Measurements from ENCODE around the gene WDR20.
"Not testable (repeated sequence)": the region's sequence is repeated elsewhere in the genome, so short reads cannot be mapped to it uniquely, and the experiment has no call there.

WDR20 gene

DNA sequence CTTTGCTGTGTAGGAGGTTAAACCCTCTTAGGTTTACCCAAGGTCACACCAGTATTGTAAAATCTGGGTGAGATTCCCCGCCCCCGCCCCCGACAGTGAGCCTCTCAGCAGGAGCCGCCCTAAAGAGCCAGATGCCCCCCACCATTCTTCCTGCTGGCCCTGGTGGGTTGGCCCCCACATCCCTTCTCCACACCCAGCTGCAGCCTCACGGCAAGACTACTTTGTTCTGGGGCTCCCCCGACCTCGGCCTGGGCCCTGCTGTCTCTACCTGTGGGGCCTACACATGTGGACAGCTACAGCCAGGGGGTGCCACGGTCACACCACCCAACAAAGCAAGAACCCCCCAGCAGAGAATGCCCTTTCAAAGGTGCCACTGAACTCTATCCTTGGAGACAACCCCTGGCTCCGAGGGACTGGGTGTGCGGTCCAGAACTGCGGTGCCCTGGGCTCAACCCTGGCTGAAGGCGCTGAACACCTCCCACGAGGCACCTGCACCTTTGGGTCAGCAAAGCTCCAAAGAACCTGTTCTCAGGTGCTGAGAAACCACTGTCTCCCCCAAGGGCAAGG is 82.4 kb downstream of the WDR20 start:
- no peak for DNase-seq

GRCh38 chr14:102222751-102223150 is 83.1 kb downstream of the WDR20 start:
- DNase-seq, result no peak

DNA sequence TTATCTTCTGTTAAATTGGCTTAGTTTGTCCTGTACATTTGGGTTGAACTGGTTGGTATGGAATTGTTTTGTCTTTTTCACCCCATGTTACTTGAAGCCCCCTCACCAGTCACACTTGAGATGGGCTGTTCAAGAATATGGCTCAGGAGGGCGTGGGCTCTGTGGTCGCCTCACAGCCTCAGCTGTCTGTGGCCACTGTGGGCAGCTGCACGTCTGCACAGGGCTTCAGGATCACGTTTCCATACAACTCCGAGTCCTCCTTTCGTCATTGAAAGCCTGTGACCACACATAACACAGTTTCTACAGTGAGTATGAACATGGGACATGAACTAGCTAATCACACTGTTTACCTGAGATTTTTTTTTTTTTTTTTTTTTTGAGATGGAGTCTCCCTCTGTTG is 84.0 kb downstream of the WDR20 start:
- no peak for DNase-seq

DNA sequence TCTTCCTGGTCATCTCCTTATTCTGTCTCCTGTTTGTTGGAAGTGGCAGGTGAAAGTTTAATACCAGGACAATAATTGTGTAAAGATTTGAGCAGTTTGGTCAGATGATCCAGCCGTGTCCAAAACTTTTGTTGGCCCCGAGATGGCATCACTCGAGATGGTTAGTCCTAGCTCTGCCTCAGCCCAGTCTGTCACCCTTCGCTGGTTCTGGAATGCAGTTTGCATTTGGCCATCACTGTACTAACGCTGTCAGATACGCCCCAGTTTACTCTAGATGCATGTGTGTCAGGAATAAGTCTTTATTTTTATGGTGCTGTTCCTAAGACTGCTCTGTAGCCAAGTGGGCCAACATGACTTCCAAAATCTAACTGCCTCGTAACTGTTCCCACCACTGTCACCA is 85.7 kb downstream of the WDR20 start:
- DNase-seq, result no peak

GRCh38 chr14:102225936-102226335 is 86.2 kb downstream of the WDR20 start:
- DNase-seq, result no peak

DNA sequence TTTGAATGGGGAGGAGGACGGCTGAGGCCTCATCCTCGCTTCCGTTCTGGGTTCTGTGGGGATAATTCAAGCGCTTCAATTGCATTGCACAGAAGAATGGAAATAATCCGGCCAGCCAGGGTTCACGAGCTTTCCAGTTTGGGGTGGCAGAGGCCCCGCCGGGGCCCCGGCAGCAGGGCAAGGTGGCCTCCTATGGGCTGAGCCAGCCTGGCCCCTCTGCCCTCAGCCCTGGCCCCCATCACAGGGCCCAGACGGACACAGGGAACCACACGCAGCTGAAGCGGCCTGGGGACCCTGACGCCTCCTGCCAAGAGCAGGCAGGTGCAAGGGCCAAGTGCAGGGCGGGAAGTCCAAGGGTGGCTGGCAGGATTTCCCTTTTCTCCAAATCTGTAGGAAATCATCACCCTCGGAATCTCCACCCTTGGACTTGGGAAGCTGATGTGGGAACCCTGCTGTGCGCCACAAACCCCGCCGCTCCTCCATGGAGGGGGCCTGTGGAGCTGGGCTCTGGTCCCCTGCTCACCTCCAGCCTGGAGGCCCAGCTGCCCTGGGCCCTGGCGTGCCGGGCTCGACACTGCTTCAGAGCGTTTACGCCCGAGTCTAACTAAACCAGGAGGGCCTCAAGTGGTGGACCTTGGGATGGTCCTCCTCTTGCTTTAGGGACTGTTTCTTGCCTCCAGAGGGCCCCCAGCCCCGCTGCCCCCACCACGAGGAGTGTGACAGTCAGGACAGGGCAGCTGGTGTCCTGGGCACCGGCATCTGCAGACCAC is 86.8 kb downstream of the WDR20 start:
- DNase-seq, result no peak

DNA sequence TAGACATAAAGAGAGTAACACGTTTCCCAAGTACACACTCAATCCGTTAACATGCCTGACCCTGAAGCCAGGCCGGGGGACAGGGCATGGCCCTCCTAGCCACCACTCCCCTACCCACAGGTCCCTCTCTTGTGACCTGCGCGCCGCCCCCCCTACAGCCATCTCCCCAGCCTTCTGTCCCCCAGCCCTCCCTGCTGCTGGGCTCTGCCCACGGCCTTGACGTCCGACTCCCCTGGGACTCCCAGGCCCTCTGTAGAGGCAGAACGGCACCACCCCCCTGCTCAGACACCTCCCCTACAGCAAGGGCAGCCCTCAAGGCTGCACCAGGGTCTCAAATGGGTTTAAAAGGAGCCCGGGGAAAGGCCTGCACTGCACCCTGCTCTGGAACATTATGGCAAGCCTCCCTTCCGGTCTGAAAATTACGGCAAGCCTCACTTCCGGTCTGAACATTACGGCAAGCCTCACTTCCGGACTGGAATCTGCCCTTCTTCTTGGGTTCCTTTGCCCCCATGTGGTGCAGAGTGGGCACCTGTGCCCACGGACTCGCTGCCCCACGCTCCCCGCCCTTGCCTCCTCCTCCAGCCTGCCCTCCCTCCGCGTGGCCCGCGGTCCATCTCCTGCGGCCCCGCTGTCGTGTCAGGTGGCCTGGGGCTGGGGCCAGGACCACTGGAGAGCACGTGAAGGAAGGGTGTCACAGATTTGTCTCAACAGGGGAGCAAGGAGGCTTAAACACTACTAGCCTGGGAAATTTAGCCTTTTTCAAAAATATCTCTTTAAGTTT is 87.7 kb downstream of the WDR20 start:
- no peak for DNase-seq

DNA sequence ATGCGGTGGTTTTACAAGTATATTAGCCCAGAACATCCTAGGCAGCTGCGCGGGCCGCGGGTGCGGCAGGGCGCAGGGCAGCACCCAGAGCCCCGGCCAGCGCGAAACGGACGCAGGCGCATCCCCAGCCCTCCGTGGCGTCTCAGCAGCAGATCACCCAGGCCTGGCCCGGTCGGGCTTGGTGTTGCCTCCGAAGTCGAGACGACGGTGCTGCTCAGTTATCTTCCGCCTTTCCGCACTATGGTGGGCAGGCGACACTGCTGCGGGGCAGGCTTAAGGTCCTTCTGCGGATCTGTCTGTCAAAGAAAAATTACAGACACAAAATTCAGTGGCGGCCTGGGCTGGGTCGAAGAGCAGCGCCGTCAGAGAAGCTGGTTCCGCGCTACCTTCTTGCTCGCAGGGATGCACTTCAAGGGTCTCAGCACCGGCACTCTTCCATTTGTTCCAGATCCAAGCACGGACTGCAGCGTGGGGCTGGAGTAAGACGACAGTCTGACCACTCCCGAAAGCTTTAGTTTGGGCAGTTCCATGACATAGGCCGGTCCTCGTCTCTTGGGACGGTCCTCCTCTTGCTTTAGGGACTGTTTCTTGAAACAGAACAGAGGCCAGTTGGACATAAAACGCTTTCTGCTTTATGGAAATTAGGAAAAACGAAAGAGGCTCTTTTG is 89.5 kb downstream of the WDR20 start:
- no peak for DNase-seq

DNA sequence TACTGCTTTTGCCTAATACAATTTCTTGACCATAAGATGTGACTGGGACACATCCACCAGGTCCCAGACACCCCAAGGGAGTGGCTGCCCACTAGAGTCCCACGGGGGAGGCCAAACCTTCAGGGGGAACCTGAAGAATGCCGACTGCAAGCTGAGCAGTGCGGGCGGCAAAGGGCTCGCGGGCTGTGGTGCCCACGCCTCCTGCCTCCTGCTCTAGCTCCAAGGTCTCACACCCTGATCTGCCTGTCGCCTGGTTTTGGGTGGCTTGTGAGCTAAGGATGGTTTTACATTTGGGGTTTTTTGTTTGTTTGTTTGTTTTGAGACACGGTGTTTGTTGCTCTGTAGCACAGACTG is 90.0 kb downstream of the WDR20 start:
- DNase-seq, result no peak

DNA sequence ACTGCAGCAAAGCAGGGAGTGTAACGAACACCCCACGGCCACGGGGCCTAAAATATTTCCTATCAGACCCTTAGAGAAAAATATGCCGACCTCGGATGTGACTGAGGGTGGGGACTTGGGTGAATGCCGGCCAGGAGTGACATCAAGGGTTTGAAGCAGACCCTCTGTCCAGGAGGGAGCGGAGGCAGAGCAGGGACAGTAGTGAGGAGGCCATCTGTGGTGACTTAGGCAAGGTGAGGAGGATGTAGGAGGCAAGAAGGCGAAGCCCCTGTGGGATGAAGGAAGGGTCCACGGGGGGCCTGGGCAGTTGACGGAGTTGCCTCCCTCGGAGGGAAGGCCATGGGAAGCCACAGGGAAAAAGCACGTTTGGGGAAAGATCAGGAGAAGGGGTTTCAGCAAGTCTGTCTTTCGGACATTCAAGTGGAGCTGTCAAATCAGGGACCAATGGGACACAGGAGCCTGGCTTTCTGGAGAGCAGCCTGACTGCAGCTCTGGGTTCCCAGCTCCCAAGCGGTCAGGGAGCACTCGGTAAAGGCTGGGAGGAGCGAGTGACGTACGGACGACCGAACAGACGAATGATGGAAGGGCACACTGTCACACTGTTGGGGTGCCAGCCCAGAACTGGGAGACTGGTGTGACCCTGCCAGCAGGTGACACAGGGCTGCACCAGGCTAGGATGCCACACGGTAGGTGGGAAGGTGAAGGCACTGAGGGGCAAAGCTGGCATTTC is 90.9 kb downstream of the WDR20 start:
- no peak for DNase-seq

DNA sequence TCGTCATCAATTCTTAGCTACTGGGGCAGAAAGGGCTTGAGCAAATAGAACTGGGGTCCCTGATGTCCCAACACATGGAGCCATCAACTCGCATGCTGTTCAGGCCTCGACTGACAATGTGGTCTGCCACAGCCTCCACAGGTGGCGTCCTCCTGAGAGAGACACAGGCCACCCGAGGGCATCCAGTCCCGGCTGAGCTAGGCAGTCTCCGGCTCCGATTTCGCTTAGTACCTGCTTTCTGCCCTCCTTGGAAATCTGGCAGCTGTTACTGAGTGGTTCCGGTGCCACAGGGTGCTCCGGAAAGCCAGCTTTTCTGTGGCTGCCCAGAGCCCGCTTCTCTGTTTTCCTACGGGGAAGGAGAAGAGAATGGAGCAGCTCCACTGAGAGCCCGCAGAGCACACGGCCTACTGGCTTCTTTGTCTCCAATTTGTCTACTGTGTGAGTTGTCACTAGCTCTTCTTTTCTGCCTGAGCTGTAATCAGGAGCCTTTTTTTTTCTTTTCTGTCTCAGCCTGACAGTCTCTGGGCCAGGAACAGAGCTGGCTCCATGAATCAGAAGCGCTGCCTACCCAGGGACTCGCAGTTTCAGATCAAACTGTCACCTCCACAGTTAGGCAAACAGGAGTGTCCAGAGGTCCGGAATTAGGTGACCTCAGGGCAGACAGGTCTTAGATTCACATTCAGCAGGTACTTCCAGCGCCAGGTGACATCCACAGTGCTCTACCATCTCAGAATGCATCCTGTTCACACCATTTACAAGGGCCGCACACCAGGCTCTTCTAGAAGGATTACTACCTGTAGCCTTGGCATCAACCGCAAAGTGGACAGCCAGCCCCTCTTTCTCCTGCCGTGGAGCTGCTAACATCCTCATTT is 92.0 kb downstream of the WDR20 start:
- DNase-seq, result no peak

DNA sequence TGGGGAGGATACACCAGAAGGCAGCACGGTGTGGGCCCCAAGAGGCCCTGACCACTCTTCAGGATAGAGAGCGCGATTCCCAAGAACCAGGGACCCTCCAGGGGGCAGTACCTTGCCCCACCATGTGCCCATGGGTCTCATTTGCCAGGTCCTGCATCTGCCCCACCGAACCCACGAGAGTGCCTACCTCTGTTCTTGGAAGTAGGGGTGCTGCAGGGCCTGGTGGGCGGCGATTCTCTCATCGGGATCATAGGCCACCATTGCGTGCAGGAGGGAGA is 92.6 kb downstream of the WDR20 start:
- no peak for DNase-seq

DNA sequence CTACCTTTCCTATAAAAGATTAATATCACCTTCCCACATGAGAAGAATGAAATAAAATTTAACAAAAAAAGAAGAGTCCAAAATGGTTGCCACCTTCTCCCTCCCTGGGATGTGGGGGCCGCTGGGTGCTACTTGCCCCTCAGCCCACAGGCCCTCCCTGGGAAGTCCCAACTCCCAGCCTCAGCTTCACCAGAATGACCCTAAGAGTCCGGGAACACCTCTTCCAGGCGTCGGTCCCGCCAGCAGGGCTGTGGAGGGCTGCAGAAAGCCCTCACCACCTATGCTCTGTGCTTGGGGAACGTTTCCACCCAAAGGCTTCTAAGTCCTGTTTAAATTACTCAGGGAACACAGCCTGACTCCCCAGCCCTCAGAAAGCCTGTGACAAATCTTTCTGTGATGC is 93.4 kb downstream of the WDR20 start:
- no peak for DNase-seq

DNA sequence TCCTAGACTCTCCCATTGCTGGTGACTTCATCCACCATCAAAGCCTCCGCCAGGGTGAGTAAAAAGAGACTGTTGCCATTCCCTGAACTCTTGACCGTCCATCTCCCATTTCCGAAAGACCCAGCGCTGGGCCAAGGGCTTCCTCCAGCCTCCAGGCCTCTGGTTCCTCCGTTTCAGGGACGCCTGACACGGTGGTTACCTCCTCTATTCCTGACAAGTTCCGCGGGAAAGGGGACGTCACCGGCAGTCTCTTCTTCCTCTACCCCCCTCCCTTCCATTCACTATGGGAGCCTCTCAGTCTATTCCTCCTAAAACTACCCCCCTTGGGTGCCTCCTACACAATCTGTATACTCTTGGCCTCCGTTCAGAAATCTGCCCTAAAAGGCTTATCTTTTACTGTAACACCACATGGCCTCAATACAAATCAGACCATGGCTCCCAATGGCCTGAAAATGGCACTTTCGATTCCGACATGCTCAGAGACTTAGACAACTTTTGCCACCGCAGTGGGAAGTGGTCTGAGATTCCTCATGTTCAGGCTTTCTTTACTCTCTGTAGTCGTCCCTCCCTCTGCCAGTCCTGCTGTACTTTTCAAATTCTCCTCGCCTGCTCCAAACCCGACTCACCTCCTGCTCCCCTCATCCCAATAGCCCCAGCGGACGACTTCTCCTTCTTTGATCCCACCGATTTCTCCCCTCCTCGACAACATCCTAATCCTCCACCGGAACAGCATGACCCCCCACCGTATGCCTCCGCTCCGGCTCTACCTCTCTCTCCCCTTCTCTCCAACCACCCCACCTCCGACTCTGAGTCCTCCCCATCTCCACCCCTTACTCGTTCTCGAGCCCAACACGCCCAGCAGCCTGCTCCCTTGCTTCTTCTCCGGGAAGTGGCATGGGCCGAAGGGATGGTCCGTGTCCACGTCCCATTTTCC is 94.9 kb downstream of the WDR20 start:
- DNase-seq, result no peak

DNA sequence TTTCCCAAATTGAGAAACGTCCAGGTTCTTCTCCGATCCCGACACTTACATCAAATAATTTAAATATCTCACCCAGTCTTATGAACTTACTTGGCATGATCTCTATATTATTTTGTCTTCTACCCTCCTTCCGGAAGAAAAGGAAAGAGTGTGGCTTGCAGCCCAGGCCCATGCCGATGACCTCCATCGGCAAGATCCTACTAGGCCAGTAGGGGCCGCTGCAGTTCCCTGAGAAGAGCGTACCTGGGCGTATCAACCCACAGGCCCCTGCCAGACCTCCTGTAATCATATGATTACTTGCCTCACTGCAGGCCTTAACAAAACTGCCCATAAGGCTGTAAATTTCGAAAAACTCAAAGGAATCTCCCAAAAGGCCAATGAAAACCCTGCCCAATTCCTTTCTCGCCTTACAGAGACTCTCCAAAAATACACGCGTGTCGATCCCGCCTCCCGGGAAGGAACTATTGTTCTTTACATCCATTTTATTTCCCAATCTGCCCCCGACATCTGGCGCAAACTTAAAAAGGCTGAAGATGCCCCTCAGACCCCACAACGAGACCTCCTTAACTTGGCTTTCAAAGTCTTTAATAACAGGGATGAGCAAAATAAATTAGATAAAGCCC is 95.7 kb downstream of the WDR20 start:
- no peak for DNase-seq

DNA sequence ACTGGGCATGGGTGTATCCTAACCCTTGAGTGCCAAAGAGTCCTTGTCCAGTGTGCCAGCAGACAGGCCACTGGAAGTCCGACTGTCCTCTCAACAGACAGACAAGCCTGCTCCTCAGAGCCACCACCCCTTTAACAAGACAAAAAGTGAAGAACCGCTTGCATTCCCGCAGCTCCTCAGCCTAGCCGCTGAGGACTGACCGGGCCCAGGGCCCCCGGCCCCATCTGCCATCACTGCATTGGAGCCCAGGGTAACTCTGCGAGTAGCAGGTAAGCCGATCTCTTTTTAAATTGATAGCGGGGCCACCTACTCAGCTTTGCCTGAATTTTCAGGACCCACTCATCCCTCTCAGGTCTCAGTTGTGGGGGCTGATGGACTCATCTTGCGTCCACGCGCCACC is 96.3 kb downstream of the WDR20 start:
- no peak for DNase-seq

DNA sequence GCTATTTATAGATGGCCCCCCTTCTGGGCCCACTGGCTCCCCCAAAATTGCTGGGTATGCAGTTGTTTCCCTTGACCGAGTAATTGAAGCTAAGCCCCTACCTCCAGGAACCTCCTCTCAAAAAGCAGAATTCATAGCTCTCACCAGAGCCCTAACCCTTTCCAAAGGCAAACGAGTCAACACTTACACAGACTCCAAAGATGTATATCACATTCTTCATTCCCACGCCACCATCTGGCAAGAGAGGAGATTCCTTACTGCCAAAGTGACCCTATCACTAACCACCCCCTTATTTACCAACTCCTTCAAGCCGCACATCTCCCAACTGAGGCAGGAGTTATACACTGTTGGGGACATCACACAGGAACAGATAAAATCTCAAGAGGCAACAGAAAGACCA is 98.4 kb downstream of the WDR20 start:
- DNase-seq, result no peak

DNA sequence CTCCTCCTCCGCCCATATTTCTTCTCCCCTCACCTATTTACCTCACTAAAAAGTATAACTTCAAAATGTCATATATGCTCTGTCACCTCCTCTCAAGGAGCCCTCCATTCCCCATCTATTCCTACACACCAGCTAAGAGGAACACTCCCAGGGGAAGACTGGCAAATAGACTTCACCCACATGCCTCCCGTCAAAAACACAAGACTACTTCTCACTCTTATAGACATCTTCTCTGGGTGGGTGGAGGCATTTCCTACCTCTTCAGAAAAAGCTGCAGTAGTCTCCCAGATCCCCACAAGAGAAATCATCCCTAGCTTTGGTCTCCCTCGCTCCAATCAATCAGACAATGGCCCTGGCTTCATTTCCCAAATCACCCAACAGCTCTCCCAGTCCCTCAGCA is 99.1 kb downstream of the WDR20 start:
- DNase-seq, result no peak

DNA sequence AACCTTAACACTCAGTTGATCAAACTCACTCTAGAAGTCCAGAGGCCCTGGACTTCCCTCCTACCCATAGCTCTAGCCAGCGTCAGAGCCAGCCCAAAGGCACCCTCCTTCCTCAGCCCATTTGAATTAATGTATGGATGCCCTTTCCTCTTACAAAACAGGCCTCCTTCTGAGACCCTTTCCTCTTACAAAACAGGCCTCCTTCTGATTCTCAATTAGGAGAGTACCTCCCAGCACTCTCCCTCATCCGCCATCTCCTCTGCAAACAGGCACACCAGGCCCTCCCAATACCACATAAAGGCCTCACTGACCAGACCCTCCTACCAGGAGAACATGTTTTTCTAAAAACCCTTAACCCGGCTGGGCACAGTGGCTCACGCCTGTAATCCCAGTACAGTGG is 99.5 kb downstream of the WDR20 start:
- no peak for DNase-seq

DNA sequence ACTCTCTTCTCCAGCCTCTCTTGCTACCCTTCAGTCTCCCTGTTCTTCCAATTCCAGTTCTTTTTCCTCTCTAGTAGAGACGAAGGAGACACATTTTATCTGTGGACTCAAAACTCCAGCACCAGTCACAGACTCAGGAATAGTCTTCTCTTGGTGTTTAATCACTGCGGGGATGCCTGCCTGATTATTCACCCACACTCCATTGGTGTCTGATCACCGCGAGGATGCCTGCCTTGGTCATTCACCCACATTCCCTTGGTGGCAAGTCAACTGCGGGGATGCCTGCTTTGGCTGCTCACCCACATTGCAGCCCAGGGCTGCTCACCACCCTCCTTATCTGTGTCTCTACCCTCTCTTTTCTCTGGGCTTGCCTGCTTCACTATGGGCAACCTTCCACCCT is 100.8 kb downstream of the WDR20 start:
- DNase-seq, result not testable (repeated sequence)

- DNase-seq, result no peak
Observed at GRCh38 chr14:102241147-102241546, 101.5 kb downstream of the WDR20 start.
